GM21515 (cell line): ENCODE measurements around the gene ATP10A.
"Not testable (repeated sequence)": the region's sequence is repeated elsewhere in the genome, so short reads cannot be mapped to it uniquely, and the experiment has no call there.

ENCODE experiments used
- ATAC-seq: cut with Tn5 transposase; IDR thresholded peaks from one replicate; pipeline ENCODE4 v1.9.1; 2021; ENCODE audit not compliant: unreplicated experiment

ATP10A gene

GRCh38 chr15:25667829-25668228 is 195.3 kb downstream of the ATP10A start:
- ATAC-seq, result no peak

- no peak for ATAC-seq
Measured at GRCh38 chr15:25665913-25666312, 197.2 kb downstream of the ATP10A start.

- ATAC-seq, result no peak
Measured at GRCh38 chr15:25664761-25665160, 198.4 kb downstream of the ATP10A start.

- ATAC-seq, result no peak
Measured at GRCh38 chr15:25663515-25663914, 199.6 kb downstream of the ATP10A start.

GRCh38 chr15:25661898-25662297 is 201.2 kb downstream of the ATP10A start:
- no peak for ATAC-seq

- ATAC-seq, result no peak
Measured at GRCh38 chr15:25659251-25659650, 203.9 kb downstream of the ATP10A start.

GRCh38 chr15:25658560-25658959 is 204.6 kb downstream of the ATP10A start:
- ATAC-seq, result no peak

GRCh38 chr15:25655207-25655948 is 207.7 kb downstream of the ATP10A start:
- no peak for ATAC-seq

- no peak for ATAC-seq
Measured at GRCh38 chr15:25653371-25653770, 209.8 kb downstream of the ATP10A start.

GRCh38 chr15:25652704-25653103 is 210.4 kb downstream of the ATP10A start:
- ATAC-seq, result no peak

- no peak for ATAC-seq
Measured at GRCh38 chr15:25649390-25649789, 213.7 kb downstream of the ATP10A start.

GRCh38 chr15:25643120-25643519 is 220.0 kb downstream of the ATP10A start:
- ATAC-seq, result no peak

- no peak for ATAC-seq
Measured at GRCh38 chr15:25641762-25642161, 221.4 kb downstream of the ATP10A start.

- no peak for ATAC-seq
Measured at GRCh38 chr15:25641361-25641760, 221.8 kb downstream of the ATP10A start.

- ATAC-seq, result not testable (repeated sequence)
Measured at GRCh38 chr15:25640959-25641358, 222.2 kb downstream of the ATP10A start.

- ATAC-seq, result no peak
Measured at GRCh38 chr15:25640381-25640780, 222.7 kb downstream of the ATP10A start.

GRCh38 chr15:25636486-25636885 is 226.6 kb downstream of the ATP10A start:
- not testable (repeated sequence) for ATAC-seq

- no peak for ATAC-seq
Measured at GRCh38 chr15:25635191-25635590, 227.9 kb downstream of the ATP10A start.

GRCh38 chr15:25633862-25634261 is 229.3 kb downstream of the ATP10A start:
- ATAC-seq, result no peak

GRCh38 chr15:25631971-25632370 is 231.2 kb downstream of the ATP10A start:
- ATAC-seq, result no peak
